ENCODE results near the gene EMSY.
"Not testable (repeated sequence)": the region's sequence is repeated elsewhere in the genome, so short reads cannot be mapped to it uniquely, and the experiment has no call there.

The EMSY gene

GRCh38 chr11:76524461-76524860, 79.6 kb downstream of the EMSY start:
- no peak for DNase-seq (ENCODE audit: low spot score)

DNA sequence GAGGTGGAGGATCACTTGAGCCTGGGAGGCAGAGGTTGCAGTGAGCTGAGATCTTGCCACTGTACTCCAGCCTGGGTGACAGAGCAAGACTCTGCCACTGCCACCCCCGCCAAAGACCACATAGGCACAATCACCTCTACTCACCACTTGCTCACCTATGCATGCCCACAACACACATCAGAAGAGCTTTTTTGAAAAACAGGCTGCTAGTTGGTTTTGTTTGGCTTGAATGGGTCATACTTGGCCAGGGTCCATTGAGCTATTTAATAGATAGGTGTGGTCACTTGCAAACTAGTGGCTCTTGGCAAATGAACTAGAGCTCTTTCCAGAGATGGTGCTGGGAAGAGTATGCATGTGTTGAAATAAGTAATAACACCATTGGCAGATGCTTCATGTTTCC, 80.1 kb downstream of the EMSY start:
- peak; percentile 83 for DNase-seq (ENCODE audit: low spot score)

DNA sequence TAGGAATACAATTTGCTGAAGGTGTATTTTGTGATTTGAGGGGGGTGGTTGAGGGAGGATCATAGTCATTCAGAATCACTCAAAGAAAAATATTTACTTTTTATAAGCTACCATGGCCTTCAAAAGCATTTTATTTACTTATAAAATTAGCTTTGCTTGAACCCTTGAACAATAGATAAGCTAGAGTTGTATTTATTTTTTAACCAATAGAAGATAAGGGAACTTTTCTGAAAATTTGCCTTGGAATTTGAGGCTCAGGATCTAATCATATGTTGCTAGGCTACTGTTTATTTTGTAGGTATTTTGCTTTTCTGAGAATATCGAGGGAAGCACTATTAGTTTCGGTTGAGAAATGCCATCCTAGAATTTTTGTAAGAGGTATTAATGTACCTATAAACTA, 82.1 kb downstream of the EMSY start:
- DNase-seq (ENCODE audit: low spot score): no peak

DNA sequence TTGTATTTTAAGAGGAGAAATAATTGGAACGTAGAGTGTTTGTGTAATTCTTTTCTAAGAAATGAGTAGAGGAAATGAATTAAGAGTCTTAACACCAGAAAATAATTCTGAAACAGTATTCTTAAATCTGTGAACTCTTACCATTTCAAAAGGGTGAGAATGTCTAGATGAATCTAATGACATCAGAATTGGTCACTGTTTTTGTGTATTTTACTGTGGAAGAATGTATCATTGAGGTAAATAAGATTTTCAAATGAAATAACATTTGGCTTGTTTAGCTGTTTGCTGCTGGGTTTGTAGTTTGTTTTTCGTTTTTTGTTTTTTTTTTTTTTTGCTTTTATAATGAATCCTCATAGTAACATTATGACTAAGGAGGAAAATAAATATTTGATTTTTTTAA, 97.6 kb downstream of the EMSY start:
- no peak for DNase-seq (ENCODE audit: low spot score)

DNA sequence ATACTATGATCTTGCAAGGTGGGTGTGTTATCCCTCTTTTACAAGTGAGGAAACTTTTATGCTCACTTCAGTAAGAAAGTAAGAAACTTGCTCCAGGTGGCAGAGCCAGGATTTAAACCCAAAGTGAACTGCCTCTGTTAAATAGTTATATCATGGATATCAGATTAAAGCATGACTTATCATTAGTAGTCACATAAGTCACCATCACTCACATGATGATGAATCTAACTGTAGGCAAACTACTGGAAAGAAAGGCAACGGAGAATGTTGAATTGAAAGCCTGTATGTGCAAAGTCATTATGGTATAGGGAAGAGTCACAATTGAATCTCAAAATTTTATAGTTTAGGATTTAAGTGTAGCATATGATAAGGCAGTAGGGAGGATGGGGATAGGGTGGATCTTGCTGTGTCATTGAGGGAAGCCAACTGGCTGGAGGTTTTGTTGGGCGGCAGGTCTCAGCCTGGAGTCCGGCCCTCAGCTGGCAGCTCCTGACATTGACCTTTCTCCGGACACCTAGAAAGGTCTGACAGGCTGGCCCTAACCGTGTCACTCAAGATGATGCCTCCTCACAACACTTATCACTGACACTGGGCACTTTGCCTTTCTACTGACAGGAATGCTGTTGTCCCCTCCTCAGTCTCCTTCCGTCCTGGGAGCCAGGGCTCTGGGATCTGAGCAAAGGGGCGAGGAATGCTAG, 98.3 kb downstream of the EMSY start:
- DNase-seq (ENCODE audit: low spot score): no peak

DNA sequence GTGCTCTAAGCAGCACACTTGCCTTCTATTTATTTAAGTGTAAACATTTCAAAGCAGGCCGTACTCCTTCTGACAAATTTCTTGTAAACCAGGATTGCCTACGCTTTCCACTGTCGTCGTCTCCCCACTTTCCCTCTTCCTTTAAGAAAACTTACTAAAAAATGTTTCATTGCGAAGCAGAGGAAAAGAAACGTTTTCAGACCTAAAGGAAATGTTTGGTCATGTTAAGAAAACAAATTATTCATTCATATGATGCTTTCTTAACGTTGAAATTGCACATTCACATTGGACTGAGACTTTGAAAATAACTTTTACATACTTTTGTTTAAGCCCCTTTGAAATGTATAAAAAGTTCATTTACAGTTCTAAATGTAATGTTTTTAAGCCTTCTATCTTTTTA, 106.0 kb downstream of the EMSY start:
- DNase-seq (ENCODE audit: low spot score): no peak

GRCh38 chr11:76551400-76551799, 106.6 kb downstream of the EMSY start:
- DNase-seq (ENCODE audit: low spot score): no peak

DNA sequence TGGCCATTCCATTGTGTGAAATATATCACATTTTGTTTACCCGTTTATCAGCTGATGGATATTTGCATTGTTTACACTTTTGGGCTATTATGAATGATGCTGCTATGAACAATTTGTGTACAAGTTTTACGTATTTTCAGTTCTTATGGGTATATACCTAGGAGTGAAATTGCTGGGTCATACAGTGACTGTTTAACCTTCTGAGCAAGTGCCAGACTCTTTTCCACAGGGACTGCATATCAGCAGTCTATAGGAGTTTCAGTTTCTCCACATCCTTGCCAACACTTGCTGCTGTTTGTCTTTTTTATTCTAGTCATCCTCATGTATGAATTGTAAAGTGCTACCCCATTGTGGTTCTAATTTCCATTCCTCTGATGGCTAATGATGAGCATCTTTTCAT, 108.2 kb downstream of the EMSY start:
- DNase-seq (ENCODE audit: low spot score): no peak

DNA sequence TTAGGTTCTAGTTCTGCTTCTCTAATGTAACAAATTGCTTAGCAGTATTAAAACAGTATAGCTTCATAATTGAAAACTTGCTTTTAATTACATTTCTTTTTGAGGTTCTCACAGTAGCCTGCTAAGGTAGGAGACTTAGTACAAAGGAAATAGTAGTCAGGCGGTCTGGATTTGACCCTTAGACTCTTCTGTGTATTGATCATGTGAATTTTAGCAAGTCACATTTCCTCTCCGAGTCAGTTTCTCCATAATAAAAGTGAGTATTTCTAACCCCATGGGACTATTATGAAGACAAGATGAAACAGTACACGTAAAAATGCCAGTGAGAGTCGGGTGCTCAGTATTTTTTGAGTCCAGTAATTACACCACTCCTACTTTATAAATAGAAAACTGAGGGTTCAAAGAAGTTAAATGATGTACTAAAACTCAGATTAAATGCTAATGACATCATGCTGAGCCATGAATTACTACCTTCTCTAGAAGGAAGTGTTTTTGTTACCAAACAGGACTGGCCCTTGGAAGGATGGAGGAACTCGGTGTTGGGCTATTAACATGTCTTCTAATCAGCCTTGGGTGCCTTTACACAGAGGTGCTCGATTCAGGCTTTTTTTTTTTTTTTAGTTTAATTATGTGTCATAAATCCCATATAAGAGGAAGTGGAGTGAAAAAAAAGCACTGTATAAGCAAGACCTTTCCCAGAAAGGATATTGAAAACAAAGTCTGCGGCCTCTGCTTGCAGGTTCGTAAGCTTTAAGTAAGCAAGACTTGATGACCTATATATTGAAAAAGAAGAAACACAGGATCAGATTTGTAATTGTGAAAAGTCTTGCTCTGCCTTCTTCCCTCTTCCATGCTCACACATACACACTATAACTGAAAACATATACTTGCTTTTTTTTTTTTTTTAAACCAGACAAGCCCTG, 109.0 kb downstream of the EMSY start:
- no peak for DNase-seq (ENCODE audit: low spot score)

- no peak for DNase-seq (ENCODE audit: low spot score)
These were observed 109.9 kb downstream of the EMSY start for GRCh38 chr11:76554767-76555166.

DNA sequence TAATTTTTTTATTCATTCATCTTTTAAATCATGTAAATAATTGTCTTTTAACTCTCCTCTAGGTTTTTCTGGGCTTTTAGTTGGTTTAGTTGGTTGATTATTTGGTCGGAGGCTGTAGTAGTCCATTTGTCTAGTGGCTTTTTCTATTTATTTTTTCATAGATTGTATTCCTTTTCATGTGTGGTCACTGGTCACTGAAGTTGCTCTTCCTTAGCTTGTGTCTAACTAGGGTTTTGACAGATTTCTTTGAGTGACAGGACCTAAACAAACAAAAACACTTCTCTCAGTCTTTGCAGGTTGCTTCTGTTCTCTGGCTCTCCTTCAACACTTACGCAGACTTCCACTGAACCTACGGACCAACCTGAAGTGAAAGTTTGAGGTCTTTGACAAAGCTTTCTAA, 112.6 kb downstream of the EMSY start:
- no peak for DNase-seq (ENCODE audit: low spot score)

DNA sequence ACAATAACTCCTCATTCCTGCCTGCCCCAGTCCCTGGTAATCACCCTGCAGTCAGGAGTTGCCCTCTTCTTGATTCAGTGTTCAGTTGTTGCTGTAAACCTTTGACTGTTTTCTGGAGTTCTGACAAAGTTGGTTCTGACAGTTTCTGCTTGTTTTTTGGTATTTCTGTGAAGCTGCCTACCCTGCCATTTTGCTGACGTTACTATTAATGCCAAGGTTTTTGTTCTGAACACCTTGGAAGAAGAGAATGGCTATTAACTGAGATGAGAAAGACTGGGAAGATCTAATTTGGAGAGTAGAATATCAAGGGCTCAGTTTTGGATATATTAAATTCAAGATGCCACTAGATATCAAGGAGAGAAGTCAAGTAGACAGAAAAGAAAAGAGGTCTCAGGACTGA, 113.7 kb downstream of the EMSY start:
- DNase-seq (ENCODE audit: low spot score): no peak

- no peak for DNase-seq (ENCODE audit: low spot score)
These were observed 114.1 kb downstream of the EMSY start for GRCh38 chr11:76558891-76559290.

DNA sequence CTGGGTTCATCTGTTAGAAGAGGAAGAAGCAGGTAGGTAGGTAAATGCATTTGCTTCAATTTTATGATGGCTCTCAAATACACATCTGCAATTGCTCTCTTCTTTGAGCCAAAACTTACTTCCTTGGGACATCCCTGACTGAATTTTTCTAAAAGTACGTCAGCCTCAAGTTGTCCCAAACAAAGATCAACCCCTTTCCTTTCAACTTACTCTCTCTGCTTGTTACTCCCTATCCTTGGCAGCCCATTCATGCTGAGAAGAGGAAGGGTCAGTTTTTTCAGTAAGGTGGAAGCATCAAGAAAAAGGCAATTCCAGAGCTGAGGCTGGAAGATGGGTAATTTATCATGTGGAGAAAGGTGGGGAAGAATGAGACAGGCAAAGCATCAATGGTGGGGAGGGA, 114.5 kb downstream of the EMSY start:
- DNase-seq (ENCODE audit: low spot score): peak; percentile 25

GRCh38 chr11:76560219-76560618, 115.4 kb downstream of the EMSY start:
- DNase-seq (ENCODE audit: low spot score): peak; percentile 41

DNA sequence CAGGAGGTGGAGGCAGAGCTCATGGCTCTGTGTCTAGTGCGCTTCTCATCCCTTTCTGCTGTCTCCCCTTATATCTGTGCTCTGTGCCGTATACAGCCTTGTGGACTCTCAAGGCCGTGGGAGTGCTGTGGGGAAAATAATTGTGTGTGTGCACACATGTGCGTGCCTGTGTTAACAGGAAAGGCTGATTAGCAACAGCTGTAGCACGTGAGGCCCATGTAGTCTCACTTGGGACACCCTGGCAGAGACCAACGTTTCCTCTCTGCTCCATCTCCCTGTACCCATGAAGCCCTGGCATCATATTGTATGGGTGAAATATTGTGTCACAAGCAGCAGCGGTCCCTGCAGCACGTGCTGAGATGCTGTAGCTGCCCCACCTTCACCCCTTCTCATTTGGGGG, 116.4 kb downstream of the EMSY start:
- DNase-seq (ENCODE audit: low spot score): peak; percentile 34

GRCh38 chr11:76562541-76562940, 117.7 kb downstream of the EMSY start:
- DNase-seq (ENCODE audit: low spot score): no peak

DNA sequence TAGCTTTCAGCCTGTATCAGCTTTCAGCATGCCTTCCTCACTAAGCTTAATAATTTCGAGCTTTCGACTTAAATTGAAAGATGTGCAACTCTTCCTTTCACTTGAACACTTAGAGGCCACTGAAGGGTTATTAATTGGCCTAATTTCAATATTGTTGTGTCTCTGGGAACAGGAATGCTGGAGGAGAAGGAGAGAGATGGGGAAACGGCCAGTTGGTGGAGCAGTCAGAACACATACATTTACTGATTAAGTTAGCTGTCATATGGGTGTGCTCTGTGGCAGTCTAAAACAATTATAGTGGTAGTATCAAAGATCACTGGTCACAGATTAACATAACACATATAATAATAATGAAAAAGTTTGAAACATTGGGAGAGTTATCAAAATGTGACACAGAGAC, 119.5 kb downstream of the EMSY start:
- no peak for DNase-seq (ENCODE audit: low spot score)

DNA sequence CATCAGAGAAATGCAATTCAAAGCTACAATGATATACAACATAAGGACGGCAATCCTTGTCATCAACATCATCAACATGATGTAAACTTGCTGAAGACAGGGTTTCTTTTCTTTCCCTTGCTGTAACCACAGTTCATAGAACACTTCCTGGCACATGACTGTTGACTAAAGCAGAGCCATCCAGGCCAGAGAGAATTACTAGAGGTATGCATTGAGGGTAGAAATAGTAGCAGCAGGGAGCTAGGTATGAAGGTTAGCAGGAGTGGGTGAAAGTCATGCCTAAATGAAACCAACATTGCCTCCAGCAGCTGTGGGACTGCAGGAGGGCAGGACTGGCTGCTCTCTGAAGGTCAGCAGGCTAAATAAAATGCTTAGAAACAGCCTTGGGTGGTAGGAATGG, 122.0 kb downstream of the EMSY start:
- DNase-seq (ENCODE audit: low spot score): no peak

- no peak for DNase-seq (ENCODE audit: low spot score)
These were observed 122.4 kb downstream of the EMSY start for GRCh38 chr11:76567261-76567660.

- DNase-seq (ENCODE audit: low spot score): no peak
These were observed 123.3 kb downstream of the EMSY start for GRCh38 chr11:76568139-76568538.

DNA sequence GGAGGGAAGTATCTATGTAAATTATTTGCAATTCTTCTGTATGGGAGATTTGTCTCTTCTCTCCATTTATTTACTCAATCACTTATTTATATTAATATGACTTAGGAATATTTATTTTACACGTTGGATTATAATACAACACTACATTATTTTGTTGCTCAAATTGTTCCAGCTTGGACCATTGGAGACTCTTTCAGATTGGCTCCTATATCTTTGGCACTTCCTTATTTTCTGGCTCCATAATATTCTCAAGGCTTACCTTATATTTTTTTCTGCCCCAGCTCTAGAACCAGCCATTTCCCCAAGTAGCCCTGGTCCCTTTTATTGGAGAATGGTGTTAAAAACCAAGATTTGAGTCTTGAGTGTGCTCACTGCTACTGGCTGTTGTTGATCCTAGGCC, 123.8 kb downstream of the EMSY start:
- DNase-seq (ENCODE audit: low spot score): no peak

- not testable (repeated sequence) for DNase-seq (ENCODE audit: low spot score)
These were observed 127.5 kb downstream of the EMSY start for GRCh38 chr11:76572181-76572875.

Data from AG20443 (cell line).